ENCODE data around the gene NAA80.
A peak's percentile ranks its signal among the peaks of the same experiment; 100 is the strongest.

The NAA80 gene
- total RNA-seq = 0.14 to 3.5 (median 1.7) reads per million in 17 experiments

GRCh38 chr3:50298836-50299637 lies at the start of gene NAA80, which contains the start of gene HYAL3:
Gene NAA80, minus strand, starts transcription at chr3:50299405. Its CDS starts 1,942 bp downstream, at chr3:50297463.
Gene HYAL3, minus strand, starts transcription at chr3:50299405. Its CDS starts 3,803 bp downstream, at chr3:50295602.
- DNase-seq = peak; percentile 99 to 100 (median 100)

GRCh38 chr3:50347187-50347813 lies 48.1 kb upstream of the NAA80 start:
- peak; percentile 79 to 86 (median 82) for DNase-seq

GRCh38 chr3:50345586-50346234 lies 46.5 kb upstream of the NAA80 start, which contains the start of gene ZMYND10:
Gene ZMYND10, minus strand, starts transcription at chr3:50345732. Its CDS starts 153 bp downstream, at chr3:50345579.
- peak; percentile 81 to 93 (median 87) for DNase-seq

GRCh38 chr3:50345008-50345407 lies 45.8 kb upstream of the NAA80 start:
- no peak for DNase-seq

GRCh38 chr3:50342813-50343633 lies 43.8 kb upstream of the NAA80 start:
- DNase-seq = no peak

GRCh38 chr3:50341996-50342650 lies 42.9 kb upstream of the NAA80 start:
- no peak for DNase-seq

- no peak for DNase-seq
These were observed 42.3 kb upstream of the NAA80 start for GRCh38 chr3:50341537-50341936.

- peak; percentile 85 to 94 (median 90) for DNase-seq
These were observed 41.5 kb upstream of the NAA80 start, which contains the start of gene RASSF1 for GRCh38 chr3:50340448-50341329. Gene RASSF1, minus strand, starts transcription at chr3:50340836. Its CDS starts 31 bp downstream, at chr3:50340805.

GRCh38 chr3:50340147-50340447 lies 40.9 kb upstream of the NAA80 start:
- no peak for DNase-seq

GRCh38 chr3:50339485-50340146 lies 40.4 kb upstream of the NAA80 start:
- no peak for DNase-seq

GRCh38 chr3:50338965-50339364 lies 39.8 kb upstream of the NAA80 start:
- peak; percentile 59 to 80 (median 70) for DNase-seq

- DNase-seq = peak; percentile 99 to 100 (median 100)
These were observed 38.1 kb upstream of the NAA80 start for GRCh38 chr3:50337175-50337861.

GRCh38 chr3:50336452-50337174 lies 37.4 kb upstream of the NAA80 start:
- no peak for DNase-seq

GRCh38 chr3:50334339-50335075 lies 35.3 kb upstream of the NAA80 start:
- no peak for DNase-seq

- no peak for DNase-seq
These were observed 34.6 kb upstream of the NAA80 start for GRCh38 chr3:50333744-50334328.

GRCh38 chr3:50331364-50331907 lies 32.2 kb upstream of the NAA80 start:
- no peak for DNase-seq

- DNase-seq = no peak
These were observed 31.1 kb upstream of the NAA80 start for GRCh38 chr3:50330330-50330729.
